ENCODE results near the gene RAC2. TPM values are rescaled to one million over a fixed set of nuclear protein-coding genes. Genes with fewer than 3 reads are reported as not detected.

The RAC2 gene
- total and polyA plus RNA-seq, 11 donors, result 1.3 to 60.5 (median 3.8) TPM

DNA sequence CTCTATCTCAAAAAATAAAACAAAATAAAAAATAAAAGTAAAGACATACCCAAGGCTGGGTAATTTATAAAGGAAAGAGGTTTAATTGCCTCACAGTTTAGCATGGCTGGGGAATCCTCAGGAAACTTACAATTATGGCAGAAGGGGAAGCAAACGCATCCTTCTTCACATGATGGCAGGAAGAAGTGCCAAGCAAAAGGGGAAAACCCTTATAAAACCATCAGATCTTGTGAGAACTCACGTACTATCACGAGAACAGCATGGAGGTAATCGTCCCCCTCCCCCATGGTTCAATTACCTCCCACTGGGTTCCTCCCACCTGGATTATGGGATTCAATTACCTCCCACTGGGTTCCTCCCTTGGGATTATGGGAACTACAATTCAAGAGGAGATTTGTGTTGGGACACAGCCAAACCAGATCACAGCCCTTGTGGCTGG lies 23.5 kb downstream of the RAC2 start:
- TF ChIP-seq, protein P1, sequence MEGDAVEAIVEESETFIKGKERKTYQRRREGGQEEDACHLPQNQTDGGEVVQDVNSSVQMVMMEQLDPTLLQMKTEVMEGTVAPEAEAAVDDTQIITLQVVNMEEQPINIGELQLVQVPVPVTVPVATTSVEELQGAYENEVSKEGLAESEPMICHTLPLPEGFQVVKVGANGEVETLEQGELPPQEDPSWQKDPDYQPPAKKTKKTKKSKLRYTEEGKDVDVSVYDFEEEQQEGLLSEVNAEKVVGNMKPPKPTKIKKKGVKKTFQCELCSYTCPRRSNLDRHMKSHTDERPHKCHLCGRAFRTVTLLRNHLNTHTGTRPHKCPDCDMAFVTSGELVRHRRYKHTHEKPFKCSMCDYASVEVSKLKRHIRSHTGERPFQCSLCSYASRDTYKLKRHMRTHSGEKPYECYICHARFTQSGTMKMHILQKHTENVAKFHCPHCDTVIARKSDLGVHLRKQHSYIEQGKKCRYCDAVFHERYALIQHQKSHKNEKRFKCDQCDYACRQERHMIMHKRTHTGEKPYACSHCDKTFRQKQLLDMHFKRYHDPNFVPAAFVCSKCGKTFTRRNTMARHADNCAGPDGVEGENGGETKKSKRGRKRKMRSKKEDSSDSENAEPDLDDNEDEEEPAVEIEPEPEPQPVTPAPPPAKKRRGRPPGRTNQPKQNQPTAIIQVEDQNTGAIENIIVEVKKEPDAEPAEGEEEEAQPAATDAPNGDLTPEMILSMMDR (IDR thresholded peaks at IDR 0.05), result no peak
- TF ChIP-seq POLR2A (IDR thresholded peaks at IDR 0.05), result no peak

DNA sequence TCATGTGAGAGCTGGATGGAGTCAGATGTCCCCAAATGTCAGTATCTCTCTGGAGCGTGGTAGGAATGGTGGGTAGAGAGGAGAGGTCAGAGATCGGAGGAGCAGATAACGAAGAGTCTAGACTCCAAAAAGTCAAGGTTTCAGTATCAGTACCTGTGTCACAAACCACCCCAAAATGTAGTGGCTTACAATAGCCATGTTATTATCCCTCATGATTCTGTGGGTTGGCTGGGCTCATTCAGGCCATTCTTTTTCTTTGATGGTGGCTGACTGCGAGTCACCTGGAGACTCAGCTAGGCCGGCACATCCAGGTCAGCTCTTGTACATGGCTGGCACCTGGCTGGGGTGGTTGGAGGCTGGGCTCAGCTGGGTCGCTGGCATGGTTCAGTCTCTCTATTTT lies 24.5 kb downstream of the RAC2 start:
- no peak for TF ChIP-seq POLR2A (IDR thresholded peaks at IDR 0.05)
- TF ChIP-seq, protein P1 (IDR thresholded peaks at IDR 0.05), result no peak
- Histone ChIP-seq H3K36me3 (peaks cover 0 to 4% (median 0%) of the 10 kb centered on the region in 9 donors), H3K4me1 (peaks cover 0 to 44% (median 0%) of the 10 kb centered on the region in 12 donors), H3K9me3 (peaks cover 0 to 3% (median 0%) of the 10 kb centered on the region in 12 donors), H3K4me3 (no peak overlapping the region), H3K27me3 (peaks cover 0 to 24% (median 3%) of the 10 kb centered on the region in 9 donors), H3K27ac (peak overlapping the region in 1 of 12 donors; percentile 49)
- no peak for DNase-seq
- WGBS, 4 donors, result 80 to 85% (median 84%) methylated on average over 6 of the region's 6 CpGs
- ATAC-seq, result no peak
- intact Hi-C loops (cut with DNase I), result no loop called here

More for the DNA sequence above, 23.5 kb downstream of the RAC2 start:
- 40 to 50% (median 49%) methylated on average over 4 of the region's 4 CpGs for WGBS, 4 donors
- ATAC-seq (no peak), DNase-seq (no peak)
- peaks cover 0 to 14% (median 0%) of the 10 kb centered on the region in 9 donors for H3K36me3 ChIP-seq
- H3K4me1 ChIP-seq, result peaks cover 0 to 52% (median 0%) of the 10 kb centered on the region in 12 donors
- H3K27ac ChIP-seq, result peak overlapping the region in 1 of 12 donors; percentile 49
- intact Hi-C loops (cut with DNase I), result no loop called here
- H3K27me3 ChIP-seq, result peaks cover 0 to 18% (median 3%) of the 10 kb centered on the region in 9 donors
- peaks cover 0 to 3% (median 0%) of the 10 kb centered on the region in 12 donors for H3K9me3 ChIP-seq
- H3K4me3 ChIP-seq, result no peak overlapping the region

DNA sequence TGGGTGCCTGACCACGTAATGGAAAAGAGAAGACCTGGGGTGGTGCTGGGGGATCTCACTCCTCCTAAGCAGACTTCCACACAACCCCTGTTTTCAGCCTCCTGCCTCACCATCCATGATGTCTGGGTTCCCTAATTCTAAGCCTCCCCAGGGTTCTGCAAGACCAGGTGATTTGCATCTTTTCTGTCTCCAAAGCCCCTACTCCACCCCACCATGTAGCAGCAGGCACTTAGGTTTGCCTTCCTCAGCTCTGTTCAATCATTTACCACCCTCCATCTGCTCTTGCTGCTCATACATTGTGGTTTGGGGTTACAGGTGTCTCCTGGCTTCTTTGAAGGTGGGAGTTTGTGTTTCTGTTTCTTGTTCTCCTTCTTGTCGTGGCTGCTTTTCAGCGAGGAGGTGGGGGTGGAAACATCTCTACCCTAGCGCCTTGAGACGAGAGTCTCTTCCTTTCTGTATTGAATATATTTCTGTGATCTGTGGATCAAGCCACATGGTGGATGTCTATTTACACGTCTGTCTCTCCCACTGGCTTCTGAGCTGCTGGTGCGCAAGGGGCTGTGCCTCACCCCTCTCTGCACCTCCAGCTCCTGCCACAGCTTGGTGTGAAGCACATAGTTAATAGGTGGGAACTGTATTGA lies 25.2 kb downstream of the RAC2 start:
- H3K4me1 ChIP-seq, result peaks cover 0 to 37% (median 0%) of the 10 kb centered on the region in 12 donors
- 43 to 59% (median 50%) methylated on average over 7 of the region's 7 CpGs for WGBS, 4 donors
- H3K27ac ChIP-seq, result peak overlapping the region in 1 of 12 donors; percentile 39
- H3K4me3 ChIP-seq, result no peak overlapping the region
- TF ChIP-seq POLR2A (IDR thresholded peaks at IDR 0.05), result no peak
- intact Hi-C loops (cut with DNase I), result no loop called here
- DNase-seq (no peak), ATAC-seq (no peak)
- peaks cover 0 to 28% (median 3%) of the 10 kb centered on the region in 9 donors for H3K27me3 ChIP-seq
- no peaks in the 10 kb centered on the region for H3K36me3 ChIP-seq
- H3K9me3 ChIP-seq, result peaks cover 0 to 3% (median 0%) of the 10 kb centered on the region in 12 donors

DNA sequence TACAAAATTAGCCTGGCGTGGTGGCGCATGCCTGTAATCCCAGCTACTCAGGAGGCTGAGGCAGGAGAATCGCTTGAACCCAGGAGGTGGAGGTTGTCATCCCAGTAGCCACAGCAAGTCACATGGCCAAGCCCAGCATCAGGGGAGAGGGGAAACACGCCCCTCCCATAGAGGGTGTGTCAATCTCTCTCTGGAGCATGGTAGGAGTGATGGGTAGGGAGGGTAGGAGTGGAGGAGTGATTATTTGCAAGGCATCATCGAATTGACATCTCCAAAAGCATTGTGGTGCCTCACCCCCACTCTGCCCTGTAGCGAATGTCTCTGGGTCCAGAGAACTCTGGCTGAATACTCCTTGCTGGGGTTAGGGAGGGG lies 25.7 kb downstream of the RAC2 start:
- 75 to 82% (median 79%) methylated on average over 6 of the region's 6 CpGs for whole genome bisulfite sequencing, 4 donors

More for the DNA sequence above, 25.7 kb downstream of the RAC2 start:
- Histone ChIP-seq H3K36me3 (no peaks in the 10 kb centered on the region), H3K9me3 (peaks cover 0 to 3% (median 0%) of the 10 kb centered on the region in 12 donors), H3K27ac (peak overlapping the region in 1 of 12 donors; percentile 39), H3K4me1 (peaks cover 0 to 32% (median 0%) of the 10 kb centered on the region in 12 donors), H3K27me3 (peaks cover 0 to 28% (median 3%) of the 10 kb centered on the region in 9 donors), H3K4me3 (no peak overlapping the region)
- no peak for DNase-seq
- intact Hi-C loops (cut with DNase I), result no loop called here
- ATAC-seq, result no peak
- TF ChIP-seq, protein P1 (IDR thresholded peaks at IDR 0.05), result no peak
- TF ChIP-seq POLR2A (IDR thresholded peaks at IDR 0.05), result no peak
